Measurements from ENCODE around the gene SELPLG. TPM values are rescaled to one million over a fixed set of nuclear protein-coding genes. Genes with fewer than 3 reads are reported as not detected.
A peak's percentile ranks its signal among the peaks of the same experiment; 100 is the strongest.

The SELPLG gene
- total RNA-seq, 1 donor from 2014 or later, result 55.6 TPM

DNA sequence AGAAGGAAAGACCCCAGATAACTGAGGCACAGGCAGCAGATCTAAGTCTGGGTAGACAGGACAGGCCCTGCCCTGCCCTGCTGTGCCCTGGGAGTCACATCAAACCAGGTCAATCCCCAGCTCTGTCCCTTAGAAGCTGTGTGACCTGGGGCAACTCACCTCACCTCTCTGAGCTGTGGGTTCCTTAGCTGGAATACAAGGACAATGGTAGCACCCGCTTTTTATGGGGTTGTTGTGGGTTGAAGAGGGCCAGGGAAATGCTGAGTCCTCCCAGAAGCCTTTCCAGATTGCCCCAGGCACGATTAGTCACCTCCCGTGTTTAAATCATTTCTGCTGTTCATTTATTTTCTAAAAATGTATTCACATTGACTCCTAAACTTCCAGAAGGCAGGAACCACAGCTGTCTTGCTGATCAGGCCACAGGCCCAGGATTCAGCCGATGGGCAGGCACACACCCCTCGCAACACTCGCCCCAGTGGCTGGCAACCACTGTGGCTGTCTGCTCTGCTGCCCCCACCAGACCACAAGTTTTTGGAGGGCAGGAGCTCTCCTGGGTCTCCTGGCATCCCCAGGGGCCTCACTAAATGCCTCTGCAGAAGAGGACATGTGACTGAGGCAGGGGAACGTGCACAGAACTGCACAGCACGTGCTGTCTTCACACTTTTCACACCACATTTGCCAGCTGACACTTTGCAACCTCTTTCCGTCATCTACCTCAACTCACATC, 3.0 kb downstream of the SELPLG start:
- peak overlapping the region; percentile 99 for H3K27ac Mint-ChIP-seq
- peak overlapping the region; percentile 98 for H3K4me3 Mint-ChIP-seq (ENCODE audit: low read depth)
- no peaks in the 10 kb centered on the region for H3K27me3 Mint-ChIP-seq (ENCODE audit: low read depth)
- DNase-seq (ENCODE audit: low spot score), result no peak
- no peaks in the 10 kb centered on the region for H3K9me3 Mint-ChIP-seq
- peaks cover 31% of the 10 kb centered on the region for H3K36me3 Mint-ChIP-seq (ENCODE audit: low read depth)
- intact Hi-C loops (cut with micrococcal nuclease), result loop anchor here (5.0 kb wide), 2 partner anchors 102 to 227 kb away; partner anchors contain the start of genes CORO1C and SSH1
- H3K4me1 Mint-ChIP-seq (ENCODE audit: low read depth), result peaks cover 61% of the 10 kb centered on the region

DNA sequence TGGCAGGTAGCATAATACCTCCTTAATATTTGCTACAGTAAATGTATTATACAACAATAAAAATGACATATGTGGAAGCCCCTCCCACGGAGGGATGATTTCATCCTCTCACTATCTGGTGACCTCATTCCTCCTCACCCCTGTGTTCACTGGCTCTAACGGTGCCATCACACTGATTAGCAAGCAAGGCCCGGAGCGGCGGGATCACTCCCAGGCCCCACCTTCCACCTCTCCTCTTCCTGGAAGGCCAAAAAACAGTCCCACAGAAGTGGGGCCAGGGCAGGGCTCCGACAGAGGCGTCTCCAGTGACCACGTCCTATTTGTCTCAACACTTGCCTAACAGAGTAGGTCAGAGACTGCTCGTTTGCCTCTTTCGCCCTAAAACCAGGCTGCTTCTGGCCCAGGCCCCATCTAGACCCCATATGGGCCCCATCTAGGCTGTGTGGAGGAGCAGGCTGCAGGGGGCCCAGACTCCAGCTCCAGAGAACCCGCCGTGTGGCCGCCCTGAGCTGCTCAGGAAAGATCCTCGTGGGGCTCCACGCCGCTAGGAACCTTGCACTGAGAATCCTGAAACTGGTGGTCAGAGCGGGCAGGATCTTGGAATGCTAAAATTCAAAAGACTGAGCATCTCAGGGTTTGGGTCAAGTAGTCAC, 3.7 kb downstream of the SELPLG start:
- no peaks in the 10 kb centered on the region for H3K27me3 Mint-ChIP-seq (ENCODE audit: low read depth)
- peak overlapping the region; percentile 98 for H3K4me3 Mint-ChIP-seq (ENCODE audit: low read depth)
- H3K4me1 Mint-ChIP-seq (ENCODE audit: low read depth), result peaks cover 60% of the 10 kb centered on the region
- peaks cover 38% of the 10 kb centered on the region for H3K36me3 Mint-ChIP-seq (ENCODE audit: low read depth)
- peak; percentile 48 for DNase-seq (ENCODE audit: low spot score)
- intact Hi-C loops (cut with micrococcal nuclease), result loop anchor here (1.0 to 5.0 kb wide), 4 partner anchors 34 to 227 kb away; partner anchors contain the start of genes CORO1C and SSH1
- H3K27ac Mint-ChIP-seq, result peak overlapping the region; percentile 99
- H3K9me3 Mint-ChIP-seq, result no peaks in the 10 kb centered on the region

DNA sequence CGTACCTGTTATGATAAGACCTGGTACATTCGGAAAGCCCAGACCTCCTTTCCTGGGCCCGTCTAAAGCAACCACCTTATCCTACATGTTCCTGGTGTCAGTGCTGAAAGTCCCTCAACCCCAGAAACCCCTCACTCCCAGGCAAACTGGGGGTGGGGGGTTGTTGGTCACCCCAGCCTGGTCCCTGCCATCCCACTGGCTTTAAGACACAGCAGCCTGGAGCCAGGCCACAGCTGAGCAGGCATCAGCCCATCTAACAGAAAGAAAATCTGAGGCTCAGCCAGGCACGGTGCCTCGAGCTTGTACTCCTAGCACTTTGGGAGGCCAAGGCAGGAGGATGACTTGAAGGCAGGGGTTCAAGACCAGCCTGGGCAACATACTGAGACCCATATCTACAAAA, 4.5 kb downstream of the SELPLG start:
- Mint-ChIP-seq H3K27me3 (ENCODE audit: low read depth) (no peaks in the 10 kb centered on the region), H3K36me3 (ENCODE audit: low read depth) (peaks cover 45% of the 10 kb centered on the region), H3K4me1 (ENCODE audit: low read depth) (peaks cover 56% of the 10 kb centered on the region), H3K27ac (peak overlapping the region; percentile 99), H3K9me3 (no peaks in the 10 kb centered on the region), H3K4me3 (ENCODE audit: low read depth) (peak overlapping the region; percentile 98)
- DNase-seq (ENCODE audit: low spot score), result no peak
- intact Hi-C loops (cut with micrococcal nuclease), result loop anchor here (1.0 kb wide), 2 partner anchors 35 to 62 kb away; no protein-coding TSS in a partner anchor

DNA sequence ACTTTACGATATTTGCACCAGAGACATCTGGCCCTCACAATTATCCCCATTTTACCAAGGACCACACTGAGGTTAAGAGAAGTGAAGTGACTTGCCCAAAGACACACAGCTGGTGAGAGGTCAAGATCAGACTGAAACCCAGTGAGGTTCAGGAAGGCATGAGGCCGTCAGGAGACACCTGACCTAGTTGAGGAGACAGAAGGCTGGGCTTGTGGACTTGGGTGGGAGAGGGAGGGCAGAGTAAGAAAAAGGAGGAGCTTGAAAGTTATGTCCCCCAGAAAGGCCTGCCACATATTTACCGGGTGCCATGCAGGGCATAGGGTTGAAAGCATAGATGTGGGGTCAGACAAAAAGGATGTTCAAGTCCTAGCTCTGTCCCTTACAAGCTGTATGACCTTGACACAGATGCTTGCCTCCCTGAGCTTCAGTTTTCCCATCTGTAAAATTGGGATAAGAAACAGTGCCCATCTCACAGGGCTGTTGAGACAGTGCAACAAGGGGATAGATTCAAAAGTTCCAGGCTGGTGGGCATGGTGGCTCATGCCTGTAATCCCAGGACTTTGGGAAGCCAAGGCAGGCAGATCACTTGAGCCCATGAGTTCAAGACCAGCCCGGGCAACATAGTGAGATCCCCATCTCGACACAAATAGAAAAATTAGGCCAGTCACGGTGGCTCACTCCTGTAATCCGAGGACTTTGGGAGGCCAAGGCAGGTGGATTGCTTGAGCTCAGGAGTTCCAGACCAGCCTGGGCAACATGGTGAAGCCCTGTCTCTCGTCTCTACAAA, 6.4 kb downstream of the SELPLG start:
- Mint-ChIP-seq H3K36me3 (ENCODE audit: low read depth) (peaks cover 63% of the 10 kb centered on the region), H3K27me3 (ENCODE audit: low read depth) (no peaks in the 10 kb centered on the region), H3K9me3 (no peaks in the 10 kb centered on the region), H3K4me1 (ENCODE audit: low read depth) (peaks cover 56% of the 10 kb centered on the region), H3K27ac (peak overlapping the region; percentile 76), H3K4me3 (ENCODE audit: low read depth) (peak overlapping the region; percentile 52)
- DNase-seq (ENCODE audit: low spot score), result no peak
- intact Hi-C loops (cut with micrococcal nuclease), result no loop called here

DNA sequence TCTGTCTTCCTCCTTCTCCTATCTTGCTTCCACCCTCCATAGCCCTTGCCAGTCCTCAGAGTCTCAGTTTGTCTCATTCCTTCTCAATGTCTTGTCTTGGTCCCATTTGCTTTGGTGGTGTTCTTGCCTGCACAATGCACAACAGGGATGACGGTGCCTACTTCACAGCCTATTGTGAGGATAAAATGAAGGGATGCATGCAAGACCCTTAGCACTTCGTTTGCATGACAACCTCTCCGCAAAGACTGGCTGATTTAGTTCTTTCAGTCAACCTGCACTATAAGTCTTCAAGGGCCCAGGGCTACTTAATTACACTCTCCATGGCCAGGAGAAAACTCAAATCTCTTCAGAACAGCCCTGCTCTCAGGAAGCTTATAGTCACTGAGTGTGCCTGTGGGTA, 8.5 kb downstream of the SELPLG start:
- Mint-ChIP-seq H3K9me3 (no peaks in the 10 kb centered on the region), H3K4me3 (ENCODE audit: low read depth) (no peak overlapping the region), H3K4me1 (ENCODE audit: low read depth) (peaks cover 39% of the 10 kb centered on the region), H3K36me3 (ENCODE audit: low read depth) (peaks cover 68% of the 10 kb centered on the region), H3K27me3 (ENCODE audit: low read depth) (no peaks in the 10 kb centered on the region), H3K27ac (peak overlapping the region; percentile 42)
- no peak for DNase-seq (ENCODE audit: low spot score)
- intact Hi-C loops (cut with micrococcal nuclease), result no loop called here

DNA sequence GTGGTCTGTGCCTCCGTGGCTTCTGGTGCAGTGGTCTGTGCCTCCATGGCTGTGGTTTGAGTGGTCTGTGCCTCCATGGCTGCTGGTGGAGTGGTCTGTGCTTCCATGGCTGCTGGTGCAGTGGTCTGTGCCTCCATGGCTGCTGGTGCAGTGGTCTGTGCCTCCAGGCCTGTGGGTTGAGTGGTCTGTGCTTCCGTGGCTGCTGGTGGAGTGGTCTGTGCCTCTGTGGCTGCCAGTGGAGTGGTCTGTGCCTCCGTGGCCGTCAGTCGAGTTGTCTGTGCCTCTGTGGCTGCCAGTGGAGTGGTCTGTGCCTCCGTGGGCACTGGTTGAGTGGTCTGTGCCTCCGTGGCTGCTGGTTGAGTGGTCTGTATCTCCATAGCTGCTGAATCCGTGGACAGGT, 10.1 kb downstream of the SELPLG start:
- DNase-seq (ENCODE audit: low spot score), result no peak
- H3K36me3 Mint-ChIP-seq (ENCODE audit: low read depth), result peaks cover 72% of the 10 kb centered on the region
- H3K4me3 Mint-ChIP-seq (ENCODE audit: low read depth), result no peak overlapping the region
- intact Hi-C loops (cut with micrococcal nuclease), result no loop called here
- H3K27ac Mint-ChIP-seq, result peak overlapping the region; percentile 49
- no peaks in the 10 kb centered on the region for H3K27me3 Mint-ChIP-seq (ENCODE audit: low read depth)
- no peaks in the 10 kb centered on the region for H3K9me3 Mint-ChIP-seq
- peaks cover 29% of the 10 kb centered on the region for H3K4me1 Mint-ChIP-seq (ENCODE audit: low read depth)

DNA sequence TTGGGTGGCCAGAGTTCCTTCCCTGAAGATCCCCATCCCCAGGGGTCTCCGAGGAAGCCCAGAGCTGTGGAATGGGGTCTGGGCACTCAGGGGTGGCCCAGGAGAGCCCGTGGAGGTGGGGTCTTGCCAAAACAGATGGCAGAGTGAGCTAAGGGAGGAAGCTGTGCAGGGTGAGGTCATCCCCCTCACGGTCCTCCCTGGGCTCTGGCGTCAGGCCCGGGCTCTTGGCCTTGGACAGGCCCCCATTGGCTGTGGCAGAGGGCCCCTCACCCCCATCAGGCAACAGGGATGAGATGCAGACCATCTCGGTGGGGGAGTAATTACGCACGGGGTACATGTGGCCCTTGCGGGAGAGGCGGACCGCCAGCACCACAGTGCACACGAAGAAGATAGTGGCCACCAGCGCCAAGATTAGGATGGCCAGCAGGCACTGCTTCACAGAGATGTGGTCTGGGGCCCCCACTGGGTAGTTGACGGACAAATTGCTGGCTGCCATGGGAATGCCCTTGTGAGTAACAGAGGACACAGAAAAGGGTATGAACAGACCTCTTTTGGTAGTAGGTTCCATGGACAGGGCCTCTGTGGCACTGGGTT, 10.7 kb downstream of the SELPLG start:
- DNase-seq (ENCODE audit: low spot score), result no peak
- Mint-ChIP-seq H3K9me3 (no peaks in the 10 kb centered on the region), H3K27ac (peak overlapping the region; percentile 38), H3K4me3 (ENCODE audit: low read depth) (no peak overlapping the region), H3K27me3 (ENCODE audit: low read depth) (no peaks in the 10 kb centered on the region), H3K36me3 (ENCODE audit: low read depth) (peaks cover 68% of the 10 kb centered on the region), H3K4me1 (ENCODE audit: low read depth) (peaks cover 30% of the 10 kb centered on the region)
- intact Hi-C loops (cut with micrococcal nuclease), result no loop called here

DNA sequence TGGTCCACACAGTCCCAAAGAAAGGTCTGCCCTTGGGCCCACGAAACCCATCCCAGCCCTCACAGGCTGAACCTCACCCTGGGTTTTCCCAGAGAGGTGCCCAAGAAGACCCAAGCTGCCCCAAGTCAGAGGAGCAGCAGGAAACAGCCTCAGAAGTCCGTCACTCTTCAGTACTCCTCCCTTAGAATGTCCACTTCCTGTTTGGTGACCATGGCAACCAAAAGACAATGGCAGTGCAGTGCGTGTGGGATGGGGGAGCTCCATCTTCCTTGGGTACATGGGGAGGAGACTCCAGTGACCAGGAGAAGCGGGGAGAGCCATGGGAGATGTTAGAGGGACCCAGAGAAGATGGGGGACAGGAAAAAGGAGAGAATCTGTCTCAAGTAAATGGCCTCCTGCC, 11.3 kb downstream of the SELPLG start:
- no peak for DNase-seq (ENCODE audit: low spot score)
- intact Hi-C loops (cut with micrococcal nuclease), result no loop called here
- Mint-ChIP-seq H3K27me3 (ENCODE audit: low read depth) (no peaks in the 10 kb centered on the region), H3K4me1 (ENCODE audit: low read depth) (peaks cover 31% of the 10 kb centered on the region), H3K9me3 (no peaks in the 10 kb centered on the region), H3K27ac (peak overlapping the region; percentile 90), H3K36me3 (ENCODE audit: low read depth) (peaks cover 66% of the 10 kb centered on the region), H3K4me3 (ENCODE audit: low read depth) (no peak overlapping the region)

DNA sequence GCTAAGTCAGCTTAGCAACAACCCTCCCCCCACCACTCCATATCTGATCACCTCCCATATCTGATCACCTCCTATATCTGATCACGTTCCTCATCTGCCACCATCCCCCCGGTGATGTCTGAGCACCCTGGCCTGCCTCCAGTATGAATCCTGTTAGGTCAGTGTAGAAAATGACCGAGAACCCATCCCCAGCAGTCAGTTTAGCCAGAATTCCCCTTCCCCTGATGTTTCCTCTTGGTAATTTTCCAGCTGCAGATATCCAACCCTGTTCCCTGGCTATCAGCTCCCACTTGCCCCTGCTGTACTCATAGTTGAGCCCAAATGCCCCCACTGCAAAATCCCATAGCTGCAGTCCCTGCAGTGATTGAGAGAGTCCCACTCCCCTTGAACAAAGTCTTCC, 12.5 kb downstream of the SELPLG start:
- H3K9me3 Mint-ChIP-seq, result peaks cover 7% of the 10 kb centered on the region
- H3K27ac Mint-ChIP-seq, result peak overlapping the region; percentile 23
- DNase-seq (ENCODE audit: low spot score), result no peak
- H3K36me3 Mint-ChIP-seq (ENCODE audit: low read depth), result peaks cover 71% of the 10 kb centered on the region
- H3K4me3 Mint-ChIP-seq (ENCODE audit: low read depth), result no peak overlapping the region
- peaks cover 39% of the 10 kb centered on the region for H3K4me1 Mint-ChIP-seq (ENCODE audit: low read depth)
- H3K27me3 Mint-ChIP-seq (ENCODE audit: low read depth), result no peaks in the 10 kb centered on the region
- intact Hi-C loops (cut with micrococcal nuclease), result no loop called here

DNA sequence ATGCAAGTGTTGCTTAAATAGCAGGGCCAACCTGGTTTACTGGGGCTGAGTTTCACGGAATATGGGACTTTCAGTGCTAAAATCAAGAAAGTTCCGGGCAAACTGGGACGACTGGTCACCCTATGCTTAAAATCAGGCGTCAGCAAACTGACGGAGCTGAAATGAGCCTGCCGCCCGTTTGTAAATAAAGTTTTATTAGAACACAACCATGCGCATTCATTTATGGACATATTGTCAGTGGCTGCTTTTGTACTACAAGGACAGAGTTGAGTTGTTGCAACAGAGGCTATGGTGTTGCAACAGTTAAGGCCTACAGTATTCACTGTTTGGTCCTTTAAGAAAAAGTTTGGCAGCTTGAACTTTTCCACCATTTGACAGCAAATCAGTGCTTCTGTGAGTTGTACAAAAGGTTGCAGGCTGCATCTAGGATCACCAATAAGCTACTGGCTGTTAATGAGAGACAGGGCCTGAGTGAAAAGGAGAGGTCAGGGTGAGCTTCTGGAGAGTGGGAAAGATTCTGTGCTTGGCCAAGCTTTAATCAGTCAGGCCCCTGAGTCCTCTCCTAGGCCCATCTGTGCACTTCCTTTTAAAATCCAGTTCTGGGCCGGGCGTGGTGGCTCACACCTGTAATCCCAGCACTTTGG, 13.3 kb downstream of the SELPLG start:
- DNase-seq (ENCODE audit: low spot score), result no peak
- Mint-ChIP-seq H3K27me3 (ENCODE audit: low read depth) (no peaks in the 10 kb centered on the region), H3K4me1 (ENCODE audit: low read depth) (peaks cover 36% of the 10 kb centered on the region), H3K27ac (no peak overlapping the region), H3K4me3 (ENCODE audit: low read depth) (no peak overlapping the region), H3K9me3 (peaks cover 12% of the 10 kb centered on the region), H3K36me3 (ENCODE audit: low read depth) (peaks cover 72% of the 10 kb centered on the region)
- intact Hi-C loops (cut with micrococcal nuclease), result no loop called here

DNA sequence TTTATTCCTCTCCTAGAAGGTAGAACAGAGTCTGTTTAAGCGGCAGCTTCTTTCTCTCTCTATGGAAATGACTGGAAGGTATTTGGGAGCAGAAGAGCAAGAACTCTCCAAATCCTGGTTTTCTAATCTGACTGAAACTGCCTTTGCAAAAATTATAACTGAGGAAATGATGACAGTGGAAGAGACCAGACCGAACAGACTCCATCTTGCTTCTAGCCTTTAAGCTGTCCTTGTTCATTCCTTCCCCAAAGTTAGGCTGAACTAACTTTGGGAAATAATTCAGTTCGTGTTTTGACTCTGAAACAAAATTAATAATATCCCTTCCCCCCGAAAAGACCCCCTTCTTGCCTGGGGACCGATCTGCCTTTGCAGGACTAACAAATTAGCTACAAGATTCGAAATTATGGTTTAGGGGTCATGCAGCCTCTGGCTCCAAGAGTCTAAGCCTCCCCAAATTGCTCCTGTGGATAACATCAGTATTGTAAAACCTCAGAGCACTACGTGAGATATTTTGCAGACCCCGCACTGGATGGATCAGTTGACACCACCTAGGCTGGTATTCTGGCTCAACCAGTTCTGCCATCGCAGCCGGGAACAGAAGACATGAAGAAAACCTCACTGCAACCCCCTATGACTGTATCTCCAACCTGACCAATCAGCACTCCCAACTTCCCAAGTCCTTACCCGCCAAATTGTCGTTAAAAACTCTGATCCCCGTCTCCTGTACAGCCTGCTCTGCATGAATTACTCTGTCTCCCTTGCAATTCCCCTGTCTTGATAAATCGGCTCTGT, 14.1 kb downstream of the SELPLG start:
- peaks cover 32% of the 10 kb centered on the region for H3K4me1 Mint-ChIP-seq (ENCODE audit: low read depth)
- intact Hi-C loops (cut with micrococcal nuclease), result no loop called here
- H3K27me3 Mint-ChIP-seq (ENCODE audit: low read depth), result no peaks in the 10 kb centered on the region
- H3K9me3 Mint-ChIP-seq, result peaks cover 12% of the 10 kb centered on the region
- no peak for DNase-seq (ENCODE audit: low spot score)
- no peak overlapping the region for H3K4me3 Mint-ChIP-seq (ENCODE audit: low read depth)
- peaks cover 69% of the 10 kb centered on the region for H3K36me3 Mint-ChIP-seq (ENCODE audit: low read depth)
- H3K27ac Mint-ChIP-seq, result no peak overlapping the region
